GM23338 (cell line): ENCODE measurements around the gene LCE7A. TPM values are rescaled to one million over a fixed set of nuclear protein-coding genes. Genes with fewer than 3 reads are reported as not detected.

Experiments
- ATAC-seq: fragments of 200-7000 bp; cut with Tn5 transposase; 3 replicates; pipeline ENCODE4 v1.9.1; 2020
- DNase-seq: peaks from one replicate; pipeline ENCODE4 v3.0.0-alpha.2; 2015; ENCODE audit warnings: low spot score
- H2AFZ ChIP-seq: fragments of 200-600 bp; sonication (generic); 2 replicates; pipeline ENCODE4 v1.8.0; 2016; ENCODE audit warnings: antibody characterized with exemption, mild to moderate bottlenecking, moderate library complexity
- H3F3A ChIP-seq: fragments of 200-600 bp; sonication (generic); replicated peaks from 2 replicates; pipeline ENCODE4 v1.8.0; 2017; ENCODE audit warnings: antibody characterized with exemption, mixed run types, low read depth
- H3K27ac ChIP-seq: fragments of 200-600 bp; sonication (generic); 2 replicates; pipeline ENCODE4 v1.6.1; 2016; ENCODE audit warnings: low read depth
- H3K27me3 ChIP-seq: fragments of 200-600 bp; sonication (generic); 2 replicates; pipeline ENCODE4 v1.8.0; 2016; ENCODE audit warnings: mild to moderate bottlenecking, mixed run types, moderate library complexity; ENCODE audit not compliant: insufficient read depth
- H3K36me3 ChIP-seq: fragments of 200-600 bp; sonication (generic); 2 replicates; pipeline ENCODE4 v1.8.0; 2016; ENCODE audit warnings: mild to moderate bottlenecking; ENCODE audit not compliant: insufficient read depth
- H3K4me1 ChIP-seq: fragments of 200-600 bp; sonication (generic); 2 replicates; pipeline ENCODE4 v1.8.0; 2016; ENCODE audit warnings: mild to moderate bottlenecking, moderate library complexity; ENCODE audit not compliant: insufficient read depth
- H3K4me2 ChIP-seq: fragments of 200-600 bp; sonication (generic); 2 replicates; pipeline ENCODE4 v1.7.1; 2017; ENCODE audit warnings: mixed run types
- H3K4me3 ChIP-seq: fragments of 200-600 bp; sonication (generic); 2 replicates; pipeline ENCODE4 v1.6.1; 2016; ENCODE audit warnings: mixed run types
- H3K79me2 ChIP-seq: fragments of 200-600 bp; sonication (generic); replicated peaks from 2 replicates; pipeline ENCODE4 v1.8.0; 2017; ENCODE audit warnings: mild to moderate bottlenecking; ENCODE audit not compliant: insufficient read depth
- H3K9me2 ChIP-seq: fragments of 200-600 bp; sonication (generic); 2 replicates; pipeline ENCODE4 v1.8.0; 2017; ENCODE audit not compliant: insufficient read depth
- H4K20me1 ChIP-seq: fragments of 200-600 bp; sonication (generic); replicated peaks from 2 replicates; pipeline ENCODE4 v1.8.0; 2017; ENCODE audit warnings: mild to moderate bottlenecking; ENCODE audit not compliant: insufficient read depth
- H3K27ac Mint-ChIP-seq: 2 replicates; pipeline ENCODE4 v1.8.0; 2020; ENCODE audit warnings: inconsistent platforms, mild to moderate bottlenecking, moderate library complexity, mixed read lengths
- H3K27me3 Mint-ChIP-seq: 3 replicates; pipeline ENCODE4 v1.8.0; 2022; ENCODE audit warnings: low read depth, mild to moderate bottlenecking, moderate library complexity, mixed read lengths, inconsistent platforms; ENCODE audit not compliant: insufficient read depth, poor library complexity
- H3K36me3 Mint-ChIP-seq: 3 replicates; pipeline ENCODE4 v1.8.0; 2021; ENCODE audit warnings: low read depth, mild to moderate bottlenecking, inconsistent platforms, moderate library complexity, mixed read lengths
- H3K4me1 Mint-ChIP-seq: 3 replicates; pipeline ENCODE4 v1.8.0; 2020; ENCODE audit warnings: mild to moderate bottlenecking, inconsistent platforms, mixed read lengths
- H3K4me3 Mint-ChIP-seq: 3 replicates; pipeline ENCODE4 v1.8.0; 2021; ENCODE audit warnings: moderate library complexity, mild to moderate bottlenecking, inconsistent platforms, mixed read lengths
- H3K9me3 Mint-ChIP-seq: 3 replicates; pipeline ENCODE4 v1.8.0; 2020; ENCODE audit warnings: moderate library complexity, mild to moderate bottlenecking, inconsistent platforms, mixed read lengths
- CREB1 ChIP-seq: fragments of 250-450 bp; sonication (Bioruptor Pico); IDR thresholded peaks from 2 replicates; pipeline ENCODE4 v1.5.0; 2020; ENCODE audit warnings: low read depth, mild to moderate bottlenecking, moderate library complexity
- EZH2 ChIP-seq: fragments of 200-600 bp; sonication (generic); IDR thresholded peaks from one replicate; pipeline ENCODE4 v1.8.0; 2017; ENCODE audit warnings: antibody characterized with exemption, mild to moderate bottlenecking, low read depth; ENCODE audit not compliant: unreplicated experiment
- EZH2phosphoT487 ChIP-seq: fragments of 200-600 bp; sonication (generic); IDR thresholded peaks from one replicate; pipeline ENCODE4 v1.8.1; 2018; ENCODE audit warnings: antibody characterized with exemption; ENCODE audit not compliant: unreplicated experiment
- NANOG ChIP-seq: IDR thresholded peaks from 2 replicates; pipeline ENCODE4 v1.6.1; 2016; ENCODE audit warnings: antibody characterized with exemption, borderline replicate concordance
- POLR2AphosphoS5 ChIP-seq: IDR thresholded peaks from 2 replicates; pipeline ENCODE4 v1.6.1; 2016; ENCODE audit warnings: antibody characterized with exemption, low read depth
- STAT1 ChIP-seq: IDR thresholded peaks from one replicate; pipeline ENCODE4 v1.6.1; 2016; ENCODE audit warnings: antibody characterized with exemption; ENCODE audit not compliant: unreplicated experiment
- ZNF114 ChIP-seq: fragments of 250-450 bp; sonication (Bioruptor Pico); IDR thresholded peaks from 2 replicates; pipeline ENCODE4 v1.5.0; 2020; ENCODE audit warnings: mild to moderate bottlenecking, moderate library complexity
- polyA plus RNA-seq: library from polyadenylated mRNA; unstranded; fragments of >200 nt; fragmentation: Nextera tagmentation; extraction: Ambion mirVana; gene quantifications from 2 replicates; pipeline ENCODE4 v1.2.1, GENCODE V29; 2016
- total RNA-seq: library from RNA; depleted of rRNA; stranded (reverse); fragments of >200 nt; shearing (Covaris generic); gene quantifications from 2 replicates; pipeline ENCODE4 v1.2.3, GENCODE V29; 2014
- TF ChIP-seq, protein P1 (sequence below): IDR thresholded peaks from one replicate; pipeline ENCODE4 v1.6.1; 2018; ENCODE audit warnings: antibody characterized with exemption; ENCODE audit not compliant: unreplicated experiment
- TF ChIP-seq, protein P2 (sequence below): IDR thresholded peaks from 2 replicates; pipeline ENCODE4 v1.6.1; 2016; ENCODE audit warnings: antibody characterized with exemption
- TF ChIP-seq, protein P3 (sequence below), 2 experiments: fragments of 200-600 bp in 1 of 2; sonication (generic) in 1 of 2; conservative IDR thresholded peaks; 2 replicates each; pipeline versions ENCODE4 v1.5.1 to v1.6.1; 2016 to 2017; ENCODE audit warnings: antibody characterized with exemption in 2 of 2, low read depth in 2 of 2, mild to moderate bottlenecking in 2 of 2, moderate library complexity in 1 of 2

Gene LCE7A
- total and polyA plus RNA-seq, 2 experiments from 2014 or later, result not detected

DNA sequence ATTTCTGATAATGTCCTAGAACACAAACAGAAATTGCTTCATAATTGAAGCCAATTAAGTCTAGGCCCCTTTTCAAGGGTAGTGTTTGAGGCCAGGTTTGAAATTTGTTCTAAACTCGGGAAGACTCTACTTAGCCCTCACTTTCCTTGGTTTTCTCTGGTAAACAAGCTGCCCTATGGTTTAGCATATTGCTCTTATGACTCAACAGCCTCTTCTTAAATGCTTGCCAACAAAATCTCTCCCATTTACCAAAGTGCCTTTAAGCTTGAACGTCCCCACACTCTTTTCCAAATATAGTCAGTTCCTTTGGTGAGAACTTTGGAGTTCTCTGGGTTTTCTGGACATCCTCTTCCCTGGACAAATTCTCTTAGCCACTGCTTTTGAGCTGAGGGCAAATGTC, 22.9 kb upstream of the LCE7A start:
- Mint-ChIP-seq H3K4me1 (no peaks in the 10 kb centered on the region), H3K27me3 (peaks cover 2% of the 10 kb centered on the region)

DNA sequence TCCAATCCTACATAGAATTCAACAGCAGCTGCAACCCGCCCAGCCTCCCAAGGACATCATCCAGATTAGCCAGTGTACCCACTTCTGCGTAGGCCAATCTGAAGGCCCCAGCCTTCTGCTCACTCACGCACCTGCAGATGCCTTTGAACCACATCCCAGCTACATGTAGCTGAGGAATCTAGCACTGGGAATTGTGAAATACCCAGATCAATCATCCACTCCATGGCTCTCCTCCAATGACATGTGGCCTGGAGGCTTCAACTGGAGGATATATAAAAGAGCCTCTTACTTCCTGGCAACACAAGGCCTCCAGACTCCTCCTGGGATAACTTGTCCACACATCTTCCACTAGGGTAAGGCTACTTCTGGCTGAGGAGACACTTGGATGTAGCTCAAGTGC, 17.2 kb upstream of the LCE7A start, which contains the start of gene LCE6A:
LCE6A (plus strand) TSS at position 301 of the 400 bp plus-strand sequence. CDS start 665 bp downstream, outside the sequence.
- no peak within 1 kb of the TSS for H3K27ac Mint-ChIP-seq
- Histone ChIP-seq H3K9me2 (no peaks in the 10 kb centered on the region), H3K36me3 (no peaks in the 10 kb centered on the region), H3K27ac (no peak within 1 kb of the TSS), H3K27me3 (no peaks in the 10 kb centered on the region), H3K4me2 (no peak within 1 kb of the TSS), H3K4me1 (no peaks in the 10 kb centered on the region), H3K4me3 (no peak within 1 kb of the TSS), H3K79me2 (no peaks in the 10 kb centered on the region), H2AFZ (no peak within 1 kb of the TSS), H4K20me1 (no peaks in the 10 kb centered on the region), H3F3A (no peaks in the 10 kb centered on the region)
- no peak within 1 kb of the TSS for H3K4me3 Mint-ChIP-seq
- H3K36me3 Mint-ChIP-seq, result no peaks in the 10 kb centered on the region
- no peak for DNase-seq
- H3K27me3 Mint-ChIP-seq, result peaks cover 2% of the 10 kb centered on the region
- no peak for ATAC-seq
- TF ChIP-seq EZH2phosphoT487 (no peak), POLR2AphosphoS5 (no peak)
- TF ChIP-seq, protein P1, sequence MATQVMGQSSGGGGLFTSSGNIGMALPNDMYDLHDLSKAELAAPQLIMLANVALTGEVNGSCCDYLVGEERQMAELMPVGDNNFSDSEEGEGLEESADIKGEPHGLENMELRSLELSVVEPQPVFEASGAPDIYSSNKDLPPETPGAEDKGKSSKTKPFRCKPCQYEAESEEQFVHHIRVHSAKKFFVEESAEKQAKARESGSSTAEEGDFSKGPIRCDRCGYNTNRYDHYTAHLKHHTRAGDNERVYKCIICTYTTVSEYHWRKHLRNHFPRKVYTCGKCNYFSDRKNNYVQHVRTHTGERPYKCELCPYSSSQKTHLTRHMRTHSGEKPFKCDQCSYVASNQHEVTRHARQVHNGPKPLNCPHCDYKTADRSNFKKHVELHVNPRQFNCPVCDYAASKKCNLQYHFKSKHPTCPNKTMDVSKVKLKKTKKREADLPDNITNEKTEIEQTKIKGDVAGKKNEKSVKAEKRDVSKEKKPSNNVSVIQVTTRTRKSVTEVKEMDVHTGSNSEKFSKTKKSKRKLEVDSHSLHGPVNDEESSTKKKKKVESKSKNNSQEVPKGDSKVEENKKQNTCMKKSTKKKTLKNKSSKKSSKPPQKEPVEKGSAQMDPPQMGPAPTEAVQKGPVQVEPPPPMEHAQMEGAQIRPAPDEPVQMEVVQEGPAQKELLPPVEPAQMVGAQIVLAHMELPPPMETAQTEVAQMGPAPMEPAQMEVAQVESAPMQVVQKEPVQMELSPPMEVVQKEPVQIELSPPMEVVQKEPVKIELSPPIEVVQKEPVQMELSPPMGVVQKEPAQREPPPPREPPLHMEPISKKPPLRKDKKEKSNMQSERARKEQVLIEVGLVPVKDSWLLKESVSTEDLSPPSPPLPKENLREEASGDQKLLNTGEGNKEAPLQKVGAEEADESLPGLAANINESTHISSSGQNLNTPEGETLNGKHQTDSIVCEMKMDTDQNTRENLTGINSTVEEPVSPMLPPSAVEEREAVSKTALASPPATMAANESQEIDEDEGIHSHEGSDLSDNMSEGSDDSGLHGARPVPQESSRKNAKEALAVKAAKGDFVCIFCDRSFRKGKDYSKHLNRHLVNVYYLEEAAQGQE, result no peak
- TF ChIP-seq, protein P2, sequence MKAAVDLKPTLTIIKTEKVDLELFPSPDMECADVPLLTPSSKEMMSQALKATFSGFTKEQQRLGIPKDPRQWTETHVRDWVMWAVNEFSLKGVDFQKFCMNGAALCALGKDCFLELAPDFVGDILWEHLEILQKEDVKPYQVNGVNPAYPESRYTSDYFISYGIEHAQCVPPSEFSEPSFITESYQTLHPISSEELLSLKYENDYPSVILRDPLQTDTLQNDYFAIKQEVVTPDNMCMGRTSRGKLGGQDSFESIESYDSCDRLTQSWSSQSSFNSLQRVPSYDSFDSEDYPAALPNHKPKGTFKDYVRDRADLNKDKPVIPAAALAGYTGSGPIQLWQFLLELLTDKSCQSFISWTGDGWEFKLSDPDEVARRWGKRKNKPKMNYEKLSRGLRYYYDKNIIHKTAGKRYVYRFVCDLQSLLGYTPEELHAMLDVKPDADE, result no peak
- TF ChIP-seq, protein P3, sequence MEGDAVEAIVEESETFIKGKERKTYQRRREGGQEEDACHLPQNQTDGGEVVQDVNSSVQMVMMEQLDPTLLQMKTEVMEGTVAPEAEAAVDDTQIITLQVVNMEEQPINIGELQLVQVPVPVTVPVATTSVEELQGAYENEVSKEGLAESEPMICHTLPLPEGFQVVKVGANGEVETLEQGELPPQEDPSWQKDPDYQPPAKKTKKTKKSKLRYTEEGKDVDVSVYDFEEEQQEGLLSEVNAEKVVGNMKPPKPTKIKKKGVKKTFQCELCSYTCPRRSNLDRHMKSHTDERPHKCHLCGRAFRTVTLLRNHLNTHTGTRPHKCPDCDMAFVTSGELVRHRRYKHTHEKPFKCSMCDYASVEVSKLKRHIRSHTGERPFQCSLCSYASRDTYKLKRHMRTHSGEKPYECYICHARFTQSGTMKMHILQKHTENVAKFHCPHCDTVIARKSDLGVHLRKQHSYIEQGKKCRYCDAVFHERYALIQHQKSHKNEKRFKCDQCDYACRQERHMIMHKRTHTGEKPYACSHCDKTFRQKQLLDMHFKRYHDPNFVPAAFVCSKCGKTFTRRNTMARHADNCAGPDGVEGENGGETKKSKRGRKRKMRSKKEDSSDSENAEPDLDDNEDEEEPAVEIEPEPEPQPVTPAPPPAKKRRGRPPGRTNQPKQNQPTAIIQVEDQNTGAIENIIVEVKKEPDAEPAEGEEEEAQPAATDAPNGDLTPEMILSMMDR (conservative IDR thresholded peaks at IDR 0.05; ENCODE audit: low read depth in 2 of 2), result no peak
- H3K4me1 Mint-ChIP-seq, result no peaks in the 10 kb centered on the region
- no peaks in the 10 kb centered on the region for H3K9me3 Mint-ChIP-seq

More for the DNA sequence above, 22.9 kb upstream of the LCE7A start:
- no peak overlapping the region for H3K4me3 ChIP-seq
- no peak for TF ChIP-seq STAT1
- no peak for TF ChIP-seq CREB1 (CRISPR knock-in tag)
- TF ChIP-seq, protein P1, result no peak
- TF ChIP-seq EZH2, result no peak
- no peak for TF ChIP-seq NANOG
- TF ChIP-seq ZNF114 (CRISPR knock-in tag), result no peak
- no peaks in the 10 kb centered on the region for H3F3A ChIP-seq
- H3K27ac ChIP-seq, result no peak overlapping the region
- ATAC-seq (no peak), DNase-seq (no peak)
- peaks cover 12% of the 10 kb centered on the region for H3K9me3 Mint-ChIP-seq
- no peaks in the 10 kb centered on the region for H3K9me2 ChIP-seq
- no peak overlapping the region for H3K4me3 Mint-ChIP-seq
- H2AFZ ChIP-seq, result no peak overlapping the region
- no peaks in the 10 kb centered on the region for H3K36me3 ChIP-seq
- no peaks in the 10 kb centered on the region for H3K27me3 ChIP-seq
- H3K4me1 ChIP-seq, result no peaks in the 10 kb centered on the region
- no peak overlapping the region for H3K4me2 ChIP-seq
- no peak overlapping the region for H3K27ac Mint-ChIP-seq
- no peaks in the 10 kb centered on the region for H3K36me3 Mint-ChIP-seq
- no peaks in the 10 kb centered on the region for H3K79me2 ChIP-seq
- H4K20me1 ChIP-seq, result no peaks in the 10 kb centered on the region
